Esophagus squamous epithelium (tissue), 5 donors: ENCODE measurements around the gene GRIK2. TPM values are rescaled to one million over a fixed set of nuclear protein-coding genes. Genes with fewer than 3 reads are reported as not detected.

Source experiments
- DNase-seq: peaks from one replicate; lab custom pipeline; 2025; lab: John Stamatoyannopoulos, UW
- H3K27ac ChIP-seq, 4 donors: fragments of 200-600 bp; sonication (generic); one replicate each; pipeline ENCODE4 v1.5.1; 2016 to 2019; ENCODE audit warnings: mild to moderate bottlenecking in 1 of 4
- H3K27me3 ChIP-seq, 4 donors: fragments of 200-600 bp; sonication (generic); 1 replicate in 3 of 4; 2 replicates in 1 of 4; pipeline versions ENCODE4 v1.5.1 to v1.6.0; 2017 to 2021; ENCODE audit warnings: antibody characterized with exemption in 1 of 4
- H3K36me3 ChIP-seq, 3 donors: fragments of 200-600 bp; sonication (generic); one replicate each; pipeline ENCODE4 v1.5.1; 2016 to 2019
- H3K4me1 ChIP-seq, 3 donors: fragments of 200-600 bp; sonication (generic); one replicate each; pipeline ENCODE4 v1.5.1; 2017 to 2019
- H3K4me3 ChIP-seq, 4 donors: fragments of 200-600 bp; sonication (generic); 1 replicate in 3 of 4; 2 replicates in 1 of 4; pipeline ENCODE4 v1.5.1; 2016 to 2019; ENCODE audit warnings: mild to moderate bottlenecking in 2 of 4, moderate library complexity in 1 of 4
- H3K9me3 ChIP-seq, 3 donors: fragments of 200-600 bp; sonication (generic); one replicate each; pipeline ENCODE4 v1.5.1; 2016 to 2019
- CTCF ChIP-seq, 6 experiments: fragments of 450-650 bp in 4 of 6; fragments of 200-600 bp in 2 of 6; sonication (generic) in 2 of 6; IDR thresholded peaks; one replicate each; pipeline ENCODE4 v1.5.1; 2016 to 2019; ENCODE audit warnings: antibody characterized with exemption in 6 of 6, mild to moderate bottlenecking in 4 of 6, moderate library complexity in 4 of 6
- POLR2A ChIP-seq, 4 donors: fragments of 450-650 bp; IDR thresholded peaks; one replicate each; pipeline ENCODE4 v1.6.1; 2017; ENCODE audit warnings: antibody characterized with exemption in 4 of 4, mild to moderate bottlenecking in 4 of 4, moderate library complexity in 3 of 4
- WGBS, 2 donors: methylation state at CpG; one replicate each; pipeline ENCODE4 v1.1.5; 2018; 5-methylcytosine and 5-hydroxymethylcytosine counted together
- intact Hi-C: fragments of 100-400 bp; cut with DNase I; formaldehyde crosslinking; loops from one replicate; pipeline ENCODE4 v1.15.0; 2022
- total RNA-seq, 4 donors: library from RNA; depleted of rRNA; stranded (reverse); fragments of >200 nt; gene quantifications; one replicate each; pipeline ENCODE4 v1.1.0, GENCODE V29; 2016
- donor health status: DM: yes; HTN: yes; CAD: no.

Gene GRIK2
- total RNA-seq, 4 donors from 2014 or later = 0.19 TPM; not detected in 3

- H3K27ac ChIP-seq = no peak overlapping the region
- H3K36me3 ChIP-seq = no peaks in the 10 kb centered on the region
- no peak for DNase-seq
- WGBS, 2 donors = 4 to 30% methylated on average over 2 to 13 of the region's 24 CpGs
- H3K4me3 ChIP-seq = peak overlapping the region in 1 of 4 donors; percentile 61
- TF ChIP-seq POLR2A (IDR thresholded peaks at IDR 0.05) = no peak
- no peak for TF ChIP-seq CTCF (IDR thresholded peaks at IDR 0.05)
- peaks cover 0 to 26% (median 10%) of the 10 kb centered on the region in 3 donors for H3K4me1 ChIP-seq
- H3K27me3 ChIP-seq = peaks cover 0 to 77% (median 12%) of the 10 kb centered on the region in 4 donors
- intact Hi-C loops = no loop called here
- no peaks in the 10 kb centered on the region for H3K9me3 ChIP-seq
These were observed 1.5 kb upstream of the GRIK2 start for GRCh38 chr6:101391772-101392585.

- whole genome bisulfite sequencing, 2 donors = 6 to 16% methylated on average over 23 to 24 of the region's 26 CpGs
- TF ChIP-seq CTCF (IDR thresholded peaks at IDR 0.05) = no peak
- TF ChIP-seq POLR2A (IDR thresholded peaks at IDR 0.05) = no peak
- H3K9me3 ChIP-seq = no peaks in the 10 kb centered on the region
- DNase-seq = no peak
- H3K36me3 ChIP-seq = no peaks in the 10 kb centered on the region
- H3K27me3 ChIP-seq = peaks cover 0 to 83% (median 12%) of the 10 kb centered on the region in 4 donors
- H3K4me1 ChIP-seq = peaks cover 0 to 26% (median 10%) of the 10 kb centered on the region in 3 donors
- intact Hi-C loops = no loop called here
- no peak overlapping the region for H3K27ac ChIP-seq
- H3K4me3 ChIP-seq = peak overlapping the region in 3 of 4 donors; percentile 36 to 61 (median 46)
These were observed 800 bp upstream of the GRIK2 start for GRCh38 chr6:101392586-101393230.

GRCh38 chr6:101393829-101394251, 332 bp downstream of the GRIK2 start:
- peak overlapping the region; percentile 27 to 61 (median 41) for H3K4me3 ChIP-seq
- WGBS, 2 donors = 1 to 2% methylated on average over 11 to 23 of the region's 28 CpGs
- no peak for DNase-seq
- H3K4me1 ChIP-seq = peaks cover 0 to 26% (median 10%) of the 10 kb centered on the region in 3 donors
- peaks cover 0 to 91% (median 12%) of the 10 kb centered on the region in 4 donors for H3K27me3 ChIP-seq
- no peak for TF ChIP-seq CTCF (IDR thresholded peaks at IDR 0.05)
- no peak for TF ChIP-seq POLR2A (IDR thresholded peaks at IDR 0.05)
- H3K9me3 ChIP-seq = no peaks in the 10 kb centered on the region
- no peak overlapping the region for H3K27ac ChIP-seq
- H3K36me3 ChIP-seq = no peaks in the 10 kb centered on the region
- intact Hi-C loops = no loop called here

- TF ChIP-seq CTCF (IDR thresholded peaks at IDR 0.05) (no peak), POLR2A (IDR thresholded peaks at IDR 0.05) (no peak)
- peaks cover 0 to 95% (median 12%) of the 10 kb centered on the region in 4 donors for H3K27me3 ChIP-seq
- intact Hi-C loops = no loop called here
These were observed 1.4 kb downstream of the GRIK2 start for GRCh38 chr6:101394936-101395335.

GRCh38 chr6:101395345-101395744, 1.8 kb downstream of the GRIK2 start:
- Histone ChIP-seq H3K27ac (no peak overlapping the region), H3K36me3 (no peaks in the 10 kb centered on the region), H3K9me3 (no peaks in the 10 kb centered on the region), H3K4me3 (no peak overlapping the region), H3K4me1 (peaks cover 0 to 26% (median 10%) of the 10 kb centered on the region in 3 donors), H3K27me3 (peaks cover 0 to 95% (median 12%) of the 10 kb centered on the region in 4 donors)
- DNase-seq = no peak
- intact Hi-C loops = no loop called here
- TF ChIP-seq POLR2A (IDR thresholded peaks at IDR 0.05) = no peak
- peak in 1 of 6 experiments; percentile 19 for TF ChIP-seq CTCF (IDR thresholded peaks at IDR 0.05)

More at GRCh38 chr6:101394936-101395335, 1.4 kb downstream of the GRIK2 start:
- Histone ChIP-seq H3K27ac (no peak overlapping the region), H3K4me3 (no peak overlapping the region), H3K4me1 (peaks cover 0 to 26% (median 10%) of the 10 kb centered on the region in 3 donors), H3K36me3 (no peaks in the 10 kb centered on the region), H3K9me3 (no peaks in the 10 kb centered on the region)
- DNase-seq = no peak
